ENCODE measurements around the gene BRSK2. TPM values are rescaled to one million over a fixed set of nuclear protein-coding genes. Genes with fewer than 3 reads are reported as not detected.
"Not testable (repeated sequence)": the region's sequence is repeated elsewhere in the genome, so short reads cannot be mapped to it uniquely, and the experiment has no call there.

Gene BRSK2
- total and polyA plus RNA-seq, 5 donors: 0.61 to 2.3 (median 2.1) TPM

- no peak overlapping the region for H3K27ac ChIP-seq (ENCODE audit: low read length)
- H3K27me3 ChIP-seq (ENCODE audit: control insufficient read depth, insufficient read depth): no peaks in the 10 kb centered on the region
- H3K4me1 ChIP-seq (ENCODE audit: control insufficient read depth, insufficient read depth, low read length): no peaks in the 10 kb centered on the region
- DNase-seq (no peak), ATAC-seq (no peak)
- H3K9me3 ChIP-seq (ENCODE audit: control insufficient read depth, low read length): no peaks in the 10 kb centered on the region
- 94% methylated on average over 22 of the region's 22 CpGs for WGBS
- intact Hi-C loops (cut with DNase I): loop anchor here in 1 of 4 donors (10.0 kb wide), 1 partner anchor 234 kb away; no protein-coding TSS in a partner anchor
- no peak overlapping the region for H3K4me3 ChIP-seq (ENCODE audit: low read length)
These were observed 39.1 kb downstream of the BRSK2 start for GRCh38 chr11:1428762-1429316.

- no peak overlapping the region for H3K27ac ChIP-seq (ENCODE audit: low read length)
- WGBS: 75% methylated on average over 15 of the region's 15 CpGs
- ATAC-seq (no peak), DNase-seq (peak in 1 of 3 donors; percentile 35)
- no peaks in the 10 kb centered on the region for H3K9me3 ChIP-seq (ENCODE audit: control insufficient read depth, low read length)
- H3K27me3 ChIP-seq (ENCODE audit: control insufficient read depth, insufficient read depth): no peaks in the 10 kb centered on the region
- intact Hi-C loops (cut with DNase I): no loop called here
- no peak overlapping the region for H3K4me3 ChIP-seq (ENCODE audit: low read length)
- H3K4me1 ChIP-seq (ENCODE audit: control insufficient read depth, insufficient read depth, low read length): peaks cover 2% of the 10 kb centered on the region
These were observed 43.8 kb downstream of the BRSK2 start for GRCh38 chr11:1433568-1433967.

GRCh38 chr11:1433977-1434640 lies 44.4 kb downstream of the BRSK2 start:
- DNase-seq (no peak), ATAC-seq (no peak)
- WGBS: 75% methylated on average over 29 of the region's 29 CpGs
- no peaks in the 10 kb centered on the region for H3K27me3 ChIP-seq (ENCODE audit: control insufficient read depth, insufficient read depth)
- no peaks in the 10 kb centered on the region for H3K9me3 ChIP-seq (ENCODE audit: control insufficient read depth, low read length)
- H3K4me1 ChIP-seq (ENCODE audit: control insufficient read depth, insufficient read depth, low read length): peaks cover 2% of the 10 kb centered on the region
- no peak overlapping the region for H3K4me3 ChIP-seq (ENCODE audit: low read length)
- H3K27ac ChIP-seq (ENCODE audit: low read length): no peak overlapping the region
- intact Hi-C loops (cut with DNase I): no loop called here

- not testable (repeated sequence) for H3K27me3 ChIP-seq (ENCODE audit: control insufficient read depth, insufficient read depth); ATAC-seq
These were observed 45.7 kb downstream of the BRSK2 start for GRCh38 chr11:1435479-1435819.

GRCh38 chr11:1435820-1436467 lies 46.2 kb downstream of the BRSK2 start:
- Histone ChIP-seq H3K27me3 (ENCODE audit: control insufficient read depth, insufficient read depth) (no peaks in the 10 kb centered on the region), H3K4me3 (ENCODE audit: low read length) (no peak overlapping the region), H3K4me1 (ENCODE audit: control insufficient read depth, insufficient read depth, low read length) (peaks cover 2% of the 10 kb centered on the region), H3K27ac (ENCODE audit: low read length) (no peak overlapping the region), H3K9me3 (ENCODE audit: control insufficient read depth, low read length) (no peaks in the 10 kb centered on the region)
- intact Hi-C loops (cut with DNase I): no loop called here
- ATAC-seq (no peak), DNase-seq (no peak)
- 5% methylated on average over 29 of the region's 29 CpGs for WGBS

More at GRCh38 chr11:1435479-1435819, 45.7 kb downstream of the BRSK2 start:
- H3K27ac ChIP-seq (ENCODE audit: low read length); DNase-seq; H3K4me1 ChIP-seq (ENCODE audit: control insufficient read depth, insufficient read depth, low read length); intact Hi-C loops (cut with DNase I); H3K9me3 ChIP-seq (ENCODE audit: control insufficient read depth, low read length); H3K4me3 ChIP-seq (ENCODE audit: low read length): not testable (repeated sequence)
- 81% methylated on average over 14 of the region's 20 CpGs for WGBS

- 19% methylated on average over 13 of the region's 13 CpGs for WGBS
- peak in 1 of 2 donors; percentile 2 for ATAC-seq
- no peak overlapping the region for H3K4me3 ChIP-seq (ENCODE audit: low read length)
- peaks cover 2% of the 10 kb centered on the region for H3K4me1 ChIP-seq (ENCODE audit: control insufficient read depth, insufficient read depth, low read length)
- H3K9me3 ChIP-seq (ENCODE audit: control insufficient read depth, low read length): no peaks in the 10 kb centered on the region
- no peaks in the 10 kb centered on the region for H3K27me3 ChIP-seq (ENCODE audit: control insufficient read depth, insufficient read depth)
- DNase-seq: no peak
- intact Hi-C loops (cut with DNase I): no loop called here
- H3K27ac ChIP-seq (ENCODE audit: low read length): no peak overlapping the region
These were observed 46.8 kb downstream of the BRSK2 start for GRCh38 chr11:1436468-1437039.

DNA sequence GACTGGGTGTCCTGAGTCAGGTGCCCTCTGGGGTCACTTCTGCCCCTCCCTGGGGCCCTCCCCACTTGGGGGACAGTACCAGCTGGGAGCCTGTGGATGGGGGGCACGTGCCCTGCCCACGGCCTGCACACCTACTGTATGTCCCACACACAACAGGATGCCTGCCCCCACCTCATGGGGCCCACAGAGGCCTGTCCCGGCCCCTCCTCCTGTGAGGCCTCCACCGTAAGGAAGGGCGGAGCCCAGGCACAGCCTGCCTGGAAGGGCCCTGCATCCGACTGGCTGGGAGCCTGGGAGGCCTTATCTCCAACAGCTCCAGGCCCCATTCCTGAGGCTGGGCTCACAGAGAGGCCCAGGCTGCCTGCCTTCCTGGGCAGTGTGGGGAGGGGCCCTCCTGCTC lies 47.8 kb downstream of the BRSK2 start:
- DNase-seq (peak; percentile 77 to 92 (median 90)), ATAC-seq (peak; percentile 94 to 95)
- H3K27ac ChIP-seq (ENCODE audit: low read length): no peak overlapping the region
- intact Hi-C loops (cut with DNase I): no loop called here
- no peak overlapping the region for H3K4me3 ChIP-seq (ENCODE audit: low read length)
- 26% methylated on average over 6 of the region's 6 CpGs for WGBS
- no peaks in the 10 kb centered on the region for H3K27me3 ChIP-seq (ENCODE audit: control insufficient read depth, insufficient read depth)
- peaks cover 2% of the 10 kb centered on the region for H3K4me1 ChIP-seq (ENCODE audit: control insufficient read depth, insufficient read depth, low read length)
- no peaks in the 10 kb centered on the region for H3K9me3 ChIP-seq (ENCODE audit: control insufficient read depth, low read length)

DNA sequence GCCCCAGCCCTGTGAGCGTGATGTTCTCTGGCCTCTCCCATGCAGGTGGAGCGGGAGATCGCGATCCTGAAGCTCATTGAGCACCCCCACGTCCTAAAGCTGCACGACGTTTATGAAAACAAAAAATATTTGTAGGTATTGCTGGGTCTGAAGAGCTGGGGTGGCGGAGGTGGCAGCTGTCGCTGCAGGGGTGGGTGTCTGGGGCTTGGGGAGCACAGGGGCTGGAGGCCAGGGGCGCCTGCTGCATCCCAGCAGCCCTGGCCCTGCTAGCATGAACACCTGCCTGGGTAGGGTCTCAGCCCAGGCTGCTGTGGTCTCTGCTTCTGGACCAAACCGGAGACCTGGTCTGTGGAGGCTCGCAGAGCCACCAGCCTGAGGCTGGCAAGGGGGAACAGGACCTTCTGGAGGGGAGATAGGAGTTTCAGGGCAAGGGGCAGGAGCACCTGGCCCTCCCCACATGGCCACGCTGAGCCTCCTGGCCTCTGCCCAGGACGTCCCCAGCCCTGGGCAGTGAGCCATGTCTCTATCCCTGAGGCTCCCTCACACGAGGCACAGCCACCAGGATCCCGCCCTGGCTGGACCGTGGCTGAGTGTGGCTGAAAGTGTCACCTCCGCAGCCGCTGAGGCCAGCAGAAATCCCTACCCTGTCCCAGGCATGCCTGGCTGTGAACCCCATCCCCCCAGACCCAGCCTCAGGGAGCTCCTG lies 48.7 kb downstream of the BRSK2 start:
- Histone ChIP-seq H3K4me3 (ENCODE audit: low read length) (no peak overlapping the region), H3K27me3 (ENCODE audit: control insufficient read depth, insufficient read depth) (no peaks in the 10 kb centered on the region), H3K27ac (ENCODE audit: low read length) (no peak overlapping the region), H3K4me1 (ENCODE audit: control insufficient read depth, insufficient read depth, low read length) (peaks cover 2% of the 10 kb centered on the region), H3K9me3 (ENCODE audit: control insufficient read depth, low read length) (no peaks in the 10 kb centered on the region)
- intact Hi-C loops (cut with DNase I): no loop called here
- 55% methylated on average over 19 of the region's 19 CpGs for WGBS
- no peak for DNase-seq
- ATAC-seq: peak; percentile 7 to 9

GRCh38 chr11:1438967-1439330 lies 49.2 kb downstream of the BRSK2 start:
- intact Hi-C loops (cut with DNase I): no loop called here
- H3K4me3 ChIP-seq (ENCODE audit: low read length): no peak overlapping the region
- WGBS: 70% methylated on average over 11 of the region's 11 CpGs
- no peak for ATAC-seq
- no peaks in the 10 kb centered on the region for H3K27me3 ChIP-seq (ENCODE audit: control insufficient read depth, insufficient read depth)
- no peak for DNase-seq
- H3K9me3 ChIP-seq (ENCODE audit: control insufficient read depth, low read length): no peaks in the 10 kb centered on the region
- peaks cover 2% of the 10 kb centered on the region for H3K4me1 ChIP-seq (ENCODE audit: control insufficient read depth, insufficient read depth, low read length)
- H3K27ac ChIP-seq (ENCODE audit: low read length): no peak overlapping the region

DNA sequence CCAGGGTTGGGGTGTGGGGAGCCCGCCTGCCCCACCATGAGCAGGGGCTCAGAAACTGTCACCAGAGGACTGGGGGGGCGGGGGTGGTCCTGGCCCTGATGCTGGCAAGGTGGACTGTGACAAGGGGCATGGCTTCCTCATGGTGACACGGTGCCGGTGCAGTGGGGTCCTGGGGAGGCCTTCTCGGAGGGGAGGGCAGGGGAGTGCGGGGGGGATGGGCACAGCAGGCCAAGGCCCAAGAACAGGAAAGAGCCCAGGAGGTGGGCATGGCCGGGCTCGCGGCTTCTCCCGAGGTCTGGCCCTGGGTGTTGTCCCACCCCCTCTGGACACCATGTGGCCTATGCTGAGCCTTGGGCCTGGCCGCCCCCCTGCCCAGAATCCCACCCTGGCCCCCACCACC lies 49.6 kb downstream of the BRSK2 start:
- no peak overlapping the region for H3K27ac ChIP-seq (ENCODE audit: low read length)
- intact Hi-C loops (cut with DNase I): no loop called here
- H3K27me3 ChIP-seq (ENCODE audit: control insufficient read depth, insufficient read depth): no peaks in the 10 kb centered on the region
- DNase-seq (no peak), ATAC-seq (no peak)
- no peaks in the 10 kb centered on the region for H3K9me3 ChIP-seq (ENCODE audit: control insufficient read depth, low read length)
- no peak overlapping the region for H3K4me3 ChIP-seq (ENCODE audit: low read length)
- peaks cover 2% of the 10 kb centered on the region for H3K4me1 ChIP-seq (ENCODE audit: control insufficient read depth, insufficient read depth, low read length)
- WGBS: 75% methylated on average over 11 of the region's 11 CpGs

DNA sequence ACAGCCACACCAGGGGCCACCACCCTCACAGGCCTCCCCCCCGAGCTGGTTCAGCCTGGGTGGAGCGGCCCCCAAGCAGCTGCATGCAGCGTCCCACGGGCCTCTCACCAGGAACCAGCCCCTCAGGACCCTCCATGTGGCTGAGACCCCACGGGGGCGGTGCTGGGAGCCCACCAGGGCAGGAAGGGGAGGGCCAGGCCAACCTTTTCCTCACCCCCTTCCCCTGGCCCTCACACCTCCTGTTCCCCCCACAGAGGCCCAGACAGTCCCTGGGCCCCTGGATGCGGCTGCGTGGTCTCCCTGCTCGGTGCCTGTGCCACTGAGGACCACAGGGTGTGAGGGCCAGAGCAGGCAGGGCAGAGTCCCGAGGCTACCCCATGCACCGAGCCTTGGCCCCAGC lies 50.3 kb downstream of the BRSK2 start:
- H3K4me1 ChIP-seq (ENCODE audit: control insufficient read depth, insufficient read depth, low read length): peaks cover 2% of the 10 kb centered on the region
- ATAC-seq: no peak
- H3K27me3 ChIP-seq (ENCODE audit: control insufficient read depth, insufficient read depth): no peaks in the 10 kb centered on the region
- no peaks in the 10 kb centered on the region for H3K9me3 ChIP-seq (ENCODE audit: control insufficient read depth, low read length)
- no peak overlapping the region for H3K4me3 ChIP-seq (ENCODE audit: low read length)
- intact Hi-C loops (cut with DNase I): no loop called here
- WGBS: 85% methylated on average over 11 of the region's 11 CpGs
- DNase-seq: no peak
- no peak overlapping the region for H3K27ac ChIP-seq (ENCODE audit: low read length)

Data from right cardiac atrium (tissue), 5 donors.